Mesenteric fat pad (tissue), 1 donor: Measurements from ENCODE around the gene KCNMB1. TPM values are rescaled to one million over a fixed set of nuclear protein-coding genes. Genes with fewer than 3 reads are reported as not detected.
"Not testable (repeated sequence)": the region's sequence is repeated elsewhere in the genome, so short reads cannot be mapped to it uniquely, and the experiment has no call there.

Experiments
- DNase-seq: peaks from one replicate; pipeline ENCODE4 v3.0.0-alpha.2; 2020; ENCODE audit warnings: low spot score
- total RNA-seq: library from RNA; stranded (reverse); fragmentation: NEBNext Ultra II Directional; extraction: Animal tissue kit (Norgen Biotek cat#: 25700); gene quantifications from one replicate; pipeline ENCODE4 v1.2.1, GENCODE V29; 2021
- donor health status: DM: yes; HTN: yes; CAD: no.

KCNMB1 gene
- total RNA-seq, 1 donor from 2014 or later: 0.93 TPM

DNA sequence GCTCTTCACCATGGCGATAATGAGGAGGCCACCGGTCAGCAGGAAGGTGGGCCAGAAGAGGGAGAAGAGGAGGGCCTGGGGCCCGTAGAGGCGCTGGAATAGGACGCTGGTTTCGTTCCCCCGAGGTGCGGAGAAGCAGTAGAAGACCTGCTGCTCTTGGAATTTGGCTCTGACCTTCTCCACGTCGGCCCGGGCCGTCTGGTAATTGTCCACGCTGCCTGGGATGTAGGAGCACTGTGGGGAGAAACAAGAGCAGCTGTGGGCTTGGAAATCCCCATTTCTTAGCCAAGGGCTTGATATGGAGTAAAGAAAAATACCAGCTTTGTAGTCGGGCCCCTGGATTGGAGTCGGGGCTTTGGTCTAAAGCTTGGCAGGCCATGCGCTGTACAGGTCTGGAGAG lies 10.4 kb downstream of the KCNMB1 start:
- no peak for DNase-seq

DNA sequence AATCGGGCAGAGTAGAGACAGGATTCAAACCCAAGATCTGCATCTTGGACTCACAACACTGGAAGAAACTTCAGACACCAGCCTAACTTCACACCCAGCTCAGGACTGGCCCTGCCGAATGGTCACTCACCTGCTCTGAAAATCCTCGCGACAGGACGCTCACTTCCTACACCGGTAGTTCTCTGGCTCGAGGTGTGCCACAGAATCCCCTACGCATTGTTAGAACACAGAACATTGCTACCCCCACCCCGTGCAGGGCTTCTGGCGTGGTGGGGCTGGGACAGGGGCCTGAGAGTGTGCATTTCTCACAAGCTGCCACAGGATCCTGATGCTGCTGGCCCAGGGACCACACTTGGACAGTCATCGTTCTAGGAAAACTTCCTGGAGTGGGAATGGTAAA lies 12.1 kb downstream of the KCNMB1 start:
- DNase-seq: no peak

DNA sequence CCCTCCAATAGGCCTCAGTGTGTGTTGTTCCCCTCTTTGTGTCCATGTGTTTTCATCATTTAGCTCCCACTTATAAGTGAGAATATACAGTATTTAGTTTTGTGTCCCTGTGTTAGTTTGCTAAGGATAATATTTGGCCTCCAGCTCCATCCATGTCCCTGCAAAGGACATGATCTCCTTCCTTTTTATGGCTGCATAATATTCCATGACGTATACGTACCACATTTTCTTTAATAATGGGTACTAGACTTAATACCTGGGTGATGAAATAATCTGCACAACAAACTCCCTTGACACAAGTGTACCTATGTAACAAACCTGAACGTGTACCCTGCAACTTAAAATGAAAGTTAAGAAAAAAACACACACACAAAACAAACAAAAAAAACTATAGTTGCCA lies 12.6 kb downstream of the KCNMB1 start:
- DNase-seq: not testable (repeated sequence)

DNA sequence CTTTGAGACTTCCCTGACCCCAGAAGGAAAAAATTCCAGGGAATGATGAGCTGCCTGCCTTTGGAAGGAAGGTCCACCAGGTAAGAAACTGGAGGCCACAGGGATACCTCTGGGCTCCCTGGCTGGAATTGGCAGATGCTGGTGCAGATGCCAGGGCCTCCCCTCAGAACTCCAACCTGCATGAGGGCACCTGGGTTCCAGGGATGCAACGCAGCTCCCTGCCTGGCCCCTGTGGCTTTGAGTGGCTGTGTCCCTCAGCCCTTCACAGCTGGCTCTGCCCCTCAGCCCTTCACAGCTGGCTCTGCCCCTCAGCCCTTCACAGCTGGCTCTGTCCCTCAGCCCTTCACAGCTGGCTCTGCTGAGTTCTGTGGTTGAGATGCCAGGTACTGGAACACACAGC lies 13.9 kb downstream of the KCNMB1 start:
- DNase-seq: no peak

DNA sequence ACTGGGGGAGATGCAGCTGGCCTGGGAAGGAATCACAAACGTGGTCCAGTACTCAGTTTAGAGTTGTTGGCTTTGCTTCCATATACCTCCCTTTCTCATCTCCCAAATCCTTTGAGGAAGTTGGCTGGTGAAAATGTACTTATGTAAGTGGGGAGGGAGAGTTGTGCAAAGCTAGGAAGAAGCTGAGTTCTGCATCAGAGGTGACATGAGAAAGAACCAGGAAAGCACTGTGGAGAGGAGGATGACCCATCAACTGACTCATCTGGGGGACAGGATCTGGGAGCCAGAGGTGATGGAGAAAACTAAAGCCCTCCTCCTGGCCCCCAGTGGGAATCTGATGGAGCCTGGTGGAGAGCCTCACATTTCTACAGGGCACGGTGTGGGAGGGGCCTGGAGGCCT lies 16.2 kb downstream of the KCNMB1 start:
- no peak for DNase-seq

GRCh38 chr5:170368586-170368985 lies 20.6 kb downstream of the KCNMB1 start:
- DNase-seq: no peak

- DNase-seq: no peak
Observed at GRCh38 chr5:170366276-170366675, 22.9 kb downstream of the KCNMB1 start.

DNA sequence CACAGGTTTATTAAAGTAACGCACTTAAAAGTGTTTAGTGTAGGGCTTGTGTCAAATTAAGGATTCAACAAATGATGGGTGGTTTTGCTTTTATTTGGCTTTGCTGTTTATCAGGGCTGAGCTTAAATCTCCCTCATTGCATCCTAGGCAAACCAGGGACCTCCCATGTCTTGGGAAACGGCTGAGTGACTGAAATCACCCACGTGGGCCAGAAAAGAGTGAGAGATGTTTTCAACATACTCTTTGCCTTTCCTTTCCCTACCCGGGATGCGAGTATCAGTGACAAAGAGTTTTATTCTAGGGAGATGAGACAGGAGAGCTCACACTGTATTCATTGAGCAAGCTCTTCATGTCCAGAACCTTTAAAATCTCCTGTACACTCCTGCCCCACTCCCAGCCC lies 23.3 kb downstream of the KCNMB1 start:
- no peak for DNase-seq

DNA sequence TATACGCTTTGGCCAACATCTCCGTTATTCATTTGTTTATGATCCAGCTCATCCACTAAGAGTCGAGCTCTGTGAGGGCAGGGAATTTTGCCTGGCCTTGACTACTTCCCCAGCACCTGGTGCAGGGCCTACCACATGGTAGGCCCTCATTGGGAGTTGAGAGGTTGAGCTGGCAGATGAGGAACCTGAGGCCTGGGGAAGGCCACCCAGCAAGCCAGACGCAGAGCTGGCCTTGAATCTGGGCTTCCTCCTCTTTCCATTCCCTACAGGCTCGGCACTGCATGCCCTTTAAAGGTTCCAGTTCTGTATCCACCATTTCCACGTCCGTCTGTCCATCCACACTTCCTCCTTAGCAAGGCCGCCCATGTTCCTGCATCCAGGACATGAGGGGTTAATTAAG lies 24.2 kb downstream of the KCNMB1 start:
- DNase-seq: no peak

- no peak for DNase-seq
Observed at GRCh38 chr5:170363671-170364070, 25.5 kb downstream of the KCNMB1 start.

- DNase-seq: no peak
Observed at GRCh38 chr5:170362656-170363055, 26.5 kb downstream of the KCNMB1 start.

GRCh38 chr5:170362102-170362501 lies 27.1 kb downstream of the KCNMB1 start:
- no peak for DNase-seq

DNA sequence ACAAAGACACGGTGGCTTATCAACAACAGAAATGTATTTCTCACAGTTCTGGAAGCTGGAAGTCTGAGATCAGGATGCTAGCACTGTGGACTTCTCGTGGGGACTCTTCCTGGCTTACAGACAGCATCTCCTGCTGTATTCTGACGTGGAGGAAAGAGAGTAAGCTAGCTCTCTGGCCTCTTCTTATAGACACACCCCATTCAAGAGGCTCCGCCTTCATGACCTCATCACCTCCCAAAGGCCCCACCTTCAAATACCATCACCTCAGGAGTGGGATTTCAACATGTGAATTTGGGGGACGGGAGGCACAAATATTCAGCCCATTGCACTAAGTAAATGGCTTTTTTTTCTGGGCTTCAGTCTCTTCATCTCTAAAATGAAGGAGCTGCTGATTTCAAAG lies 27.6 kb downstream of the KCNMB1 start:
- DNase-seq: no peak

DNA sequence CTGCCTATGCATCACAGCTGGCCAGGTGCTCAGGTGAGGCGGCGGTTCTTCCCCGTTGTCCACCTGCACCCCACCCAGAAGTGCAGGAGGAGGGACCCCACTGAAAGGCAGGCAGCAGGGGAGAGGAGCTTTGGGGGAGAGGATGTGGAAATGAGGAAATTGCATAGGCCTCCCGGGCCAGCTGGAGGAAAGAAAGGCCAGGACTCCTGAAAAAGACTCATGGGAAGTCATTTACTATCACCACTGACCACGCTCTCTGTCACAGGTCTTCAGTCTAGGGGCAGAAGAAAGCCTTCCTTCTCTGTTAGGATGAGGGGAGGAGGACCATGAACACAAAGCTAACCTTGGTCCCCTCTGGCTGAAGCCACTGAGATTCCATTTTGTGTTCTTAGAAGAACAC lies 28.1 kb downstream of the KCNMB1 start:
- no peak for DNase-seq

DNA sequence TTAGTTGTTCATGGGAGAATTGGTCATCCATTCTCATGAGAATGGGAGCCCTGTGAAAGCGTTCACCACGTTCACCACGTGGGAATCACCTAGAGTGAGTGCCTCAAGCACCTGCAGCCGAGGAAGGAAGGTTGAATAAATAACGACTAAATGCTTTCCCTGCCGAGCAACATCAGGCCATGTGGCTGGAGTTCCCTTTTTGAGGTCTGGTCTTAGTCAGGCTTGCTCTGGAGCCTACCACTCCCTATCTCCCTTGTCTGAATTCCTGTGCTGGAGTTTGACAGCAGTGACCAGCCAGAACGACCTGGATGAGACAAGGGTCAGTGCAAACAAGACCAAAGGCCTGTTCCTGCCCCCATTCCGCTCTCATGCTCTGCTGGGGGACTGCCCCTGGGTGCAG lies 28.5 kb downstream of the KCNMB1 start:
- DNase-seq: no peak

GRCh38 chr5:170357955-170358444 lies 31.2 kb downstream of the KCNMB1 start:
- no peak for DNase-seq

DNA sequence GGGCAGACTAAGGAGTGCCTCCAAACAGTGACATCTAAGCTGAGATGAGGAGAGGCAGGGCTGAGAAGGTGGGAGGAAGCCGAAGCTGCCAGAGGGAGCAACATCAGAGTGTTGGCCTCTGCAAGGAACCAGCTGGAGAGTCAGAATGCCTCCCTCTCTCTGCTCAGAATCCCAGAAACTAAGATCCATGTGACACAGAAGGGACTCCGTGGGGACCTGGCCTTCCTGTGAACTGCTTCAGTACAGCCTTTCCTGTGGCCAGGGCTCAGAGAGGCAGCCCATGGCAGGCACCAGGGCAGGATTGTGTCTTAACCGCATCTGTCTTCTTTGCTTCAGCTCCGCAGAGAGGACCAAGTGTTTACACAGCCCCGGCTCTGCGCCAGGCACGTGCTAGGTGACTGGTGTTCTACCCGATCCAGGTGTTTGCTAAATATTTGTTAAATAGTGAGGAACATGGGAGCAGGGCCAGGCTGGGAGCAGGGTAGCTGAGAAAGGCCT lies 33.5 kb downstream of the KCNMB1 start:
- DNase-seq: no peak

- no peak for DNase-seq
Observed at GRCh38 chr5:170353961-170354360, 35.2 kb downstream of the KCNMB1 start.

GRCh38 chr5:170353011-170353761 lies 36.0 kb downstream of the KCNMB1 start:
- DNase-seq: no peak

GRCh38 chr5:170348137-170348633 lies 41.0 kb downstream of the KCNMB1 start:
- no peak for DNase-seq

- no peak for DNase-seq
Observed at GRCh38 chr5:170347022-170347567, 42.1 kb downstream of the KCNMB1 start.

DNA sequence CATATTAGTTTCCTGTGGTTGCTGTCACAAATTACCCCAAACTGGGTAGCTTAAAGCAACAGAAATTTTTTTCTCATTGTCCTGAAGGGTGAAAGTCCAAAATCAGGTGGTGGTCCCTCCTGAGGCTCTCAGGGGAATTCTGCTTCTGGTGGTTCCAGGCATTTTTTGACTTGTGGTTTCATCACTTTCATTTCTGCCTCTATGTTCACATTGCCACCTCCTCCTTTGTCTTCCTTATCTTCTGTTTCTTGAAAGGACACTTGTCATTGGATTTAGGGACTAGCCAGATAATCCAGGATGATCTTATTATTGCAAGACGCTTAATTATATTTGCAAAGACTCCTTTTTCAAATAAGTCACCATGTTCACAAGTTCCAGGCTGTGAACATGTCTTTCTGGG lies 43.2 kb downstream of the KCNMB1 start:
- no peak for DNase-seq

GRCh38 chr5:170343177-170343576 lies 46.0 kb downstream of the KCNMB1 start:
- DNase-seq: no peak
